IMR-90 (cell line): Measurements from ENCODE around the gene CXADR.

Experiments
- MAFK ChIP-seq: IDR thresholded peaks from 2 replicates; pipeline ENCODE4 v1.6.1; 2012; ENCODE audit warnings: low read depth, low read length, improper control_type of control experiment
- MAZ ChIP-seq: IDR thresholded peaks from 2 replicates; pipeline ENCODE4 v1.6.1; 2012; ENCODE audit warnings: low read depth, mild to moderate bottlenecking, low read length, improper control_type of control experiment, moderate library complexity, borderline replicate concordance
- POLR2A ChIP-seq: IDR thresholded peaks from 2 replicates; pipeline ENCODE4 v1.6.1; 2012; ENCODE audit warnings: mild to moderate bottlenecking, low read depth, low read length
- RAD21 ChIP-seq: IDR thresholded peaks from 2 replicates; pipeline ENCODE4 v1.6.1; 2012; ENCODE audit warnings: low read length, improper control_type of control experiment
- RFX5 ChIP-seq: IDR thresholded peaks from 2 replicates; pipeline ENCODE4 v1.8.0; 2012; ENCODE audit warnings: low read depth, mild to moderate bottlenecking, low read length, moderate library complexity
- SMC3 ChIP-seq: fragments of 150-350 bp; IDR thresholded peaks from 2 replicates; pipeline ENCODE4 v1.6.1; 2016; ENCODE audit warnings: low read depth, mild to moderate bottlenecking, antibody characterized with exemption, low read length, moderate library complexity
- TF ChIP-seq, protein P1 (sequence below): conservative IDR thresholded peaks from 2 replicates; pipeline ENCODE4 v1.5.1; 2012; ENCODE audit warnings: mild to moderate bottlenecking, low read depth, low read length, improper control_type of control experiment

DNA sequence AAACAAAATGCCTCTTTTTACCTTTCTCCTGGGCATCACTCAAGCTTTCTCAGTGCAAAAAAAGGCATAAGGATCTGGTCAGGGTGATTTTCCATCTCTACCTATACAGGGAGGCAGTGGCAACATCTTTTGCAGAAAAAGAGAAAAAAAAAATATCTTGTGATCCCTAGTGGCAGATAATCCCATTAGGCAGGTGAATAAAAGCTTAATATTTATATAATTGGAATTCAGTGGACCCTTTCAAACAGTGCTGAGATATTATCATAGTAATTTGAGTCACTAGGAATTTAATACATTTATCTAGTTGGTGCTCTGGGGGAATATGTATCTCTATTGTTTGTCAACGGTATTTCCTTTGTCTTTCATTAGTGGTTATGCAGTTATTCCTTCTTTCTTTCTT is 29.9 kb upstream of the CXADR start:
- TF ChIP-seq POLR2A (no peak), MAFK (no peak), MAZ (no peak), RAD21 (no peak), SMC3 (no peak), RFX5 (no peak)
- TF ChIP-seq, protein P1, sequence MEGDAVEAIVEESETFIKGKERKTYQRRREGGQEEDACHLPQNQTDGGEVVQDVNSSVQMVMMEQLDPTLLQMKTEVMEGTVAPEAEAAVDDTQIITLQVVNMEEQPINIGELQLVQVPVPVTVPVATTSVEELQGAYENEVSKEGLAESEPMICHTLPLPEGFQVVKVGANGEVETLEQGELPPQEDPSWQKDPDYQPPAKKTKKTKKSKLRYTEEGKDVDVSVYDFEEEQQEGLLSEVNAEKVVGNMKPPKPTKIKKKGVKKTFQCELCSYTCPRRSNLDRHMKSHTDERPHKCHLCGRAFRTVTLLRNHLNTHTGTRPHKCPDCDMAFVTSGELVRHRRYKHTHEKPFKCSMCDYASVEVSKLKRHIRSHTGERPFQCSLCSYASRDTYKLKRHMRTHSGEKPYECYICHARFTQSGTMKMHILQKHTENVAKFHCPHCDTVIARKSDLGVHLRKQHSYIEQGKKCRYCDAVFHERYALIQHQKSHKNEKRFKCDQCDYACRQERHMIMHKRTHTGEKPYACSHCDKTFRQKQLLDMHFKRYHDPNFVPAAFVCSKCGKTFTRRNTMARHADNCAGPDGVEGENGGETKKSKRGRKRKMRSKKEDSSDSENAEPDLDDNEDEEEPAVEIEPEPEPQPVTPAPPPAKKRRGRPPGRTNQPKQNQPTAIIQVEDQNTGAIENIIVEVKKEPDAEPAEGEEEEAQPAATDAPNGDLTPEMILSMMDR: no peak
